HG02798 (cell line): ENCODE data around the gene TEX54.
"Not testable (repeated sequence)": the region's sequence is repeated elsewhere in the genome, so short reads cannot be mapped to it uniquely, and the experiment has no call there.

Experiments used
- ATAC-seq: cut with Tn5 transposase; IDR thresholded peaks from one replicate; pipeline ENCODE4 v1.9.1; 2021; ENCODE audit warnings: mild to moderate bottlenecking; ENCODE audit not compliant: unreplicated experiment, poor library complexity

TEX54 gene

DNA sequence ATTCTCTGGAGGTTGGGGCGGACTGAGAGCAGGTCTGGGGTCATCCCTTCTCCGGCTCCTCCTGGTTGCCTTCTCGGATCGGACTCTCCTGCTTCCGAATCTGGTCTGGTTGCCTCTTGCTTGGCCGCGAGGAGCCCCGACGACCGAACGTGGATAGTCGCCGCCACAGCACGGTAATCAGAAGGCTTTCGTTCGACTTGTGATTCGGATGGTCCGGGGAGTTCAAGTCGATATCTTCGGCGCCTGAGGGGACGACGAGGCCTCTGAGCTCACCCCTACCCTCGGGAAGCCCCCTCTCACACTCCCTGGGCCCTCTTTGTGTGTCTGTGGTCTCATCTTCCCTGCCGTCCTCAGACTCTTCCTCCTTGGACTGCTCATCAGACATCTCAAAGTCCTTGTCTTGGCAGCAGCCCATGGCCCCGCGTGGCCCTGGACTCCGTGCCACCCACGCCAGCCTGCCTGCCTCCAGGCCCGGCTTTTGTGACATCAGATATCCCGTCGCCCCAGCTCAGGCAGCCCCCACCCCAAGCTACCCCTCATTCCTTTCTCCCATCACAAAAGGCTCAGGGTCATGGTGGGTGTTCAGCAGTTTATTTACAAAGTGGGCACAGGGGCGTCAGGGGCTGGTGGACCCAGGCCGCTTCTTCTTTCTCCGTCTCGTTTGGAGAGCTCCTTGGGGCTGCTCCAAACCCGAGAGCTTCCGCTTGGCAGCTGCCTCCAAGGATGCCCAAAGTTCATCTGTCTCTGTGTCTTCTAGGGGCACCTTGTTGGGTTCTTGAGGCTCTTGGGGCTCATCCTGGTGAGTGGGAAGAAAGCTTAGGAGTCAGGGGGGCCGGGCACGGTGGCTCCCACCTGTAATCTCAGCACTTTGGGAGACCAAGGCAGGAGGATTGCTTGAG is at the start of gene TEX54:
Gene TEX54, minus strand, starts transcription at position 506 of the 899 bp plus-strand sequence.
- peak; percentile 3 for ATAC-seq

DNA sequence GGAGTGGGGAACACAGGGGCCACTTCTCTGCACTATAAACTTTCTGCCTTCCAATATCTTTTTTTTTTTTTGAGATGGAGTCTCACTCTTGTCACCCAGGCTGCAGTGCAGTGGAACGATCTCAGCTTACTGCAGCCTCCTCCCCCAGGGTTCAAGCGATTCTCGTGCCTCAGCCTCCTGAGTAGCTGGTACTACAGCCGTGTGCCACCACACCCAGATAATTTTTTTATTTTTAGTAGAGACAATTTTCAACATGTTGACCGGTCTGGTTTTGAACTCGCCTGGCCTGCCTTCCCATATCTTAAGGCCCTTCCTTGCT is 49.7 kb upstream of the TEX54 start:
- ATAC-seq, result no peak

DNA sequence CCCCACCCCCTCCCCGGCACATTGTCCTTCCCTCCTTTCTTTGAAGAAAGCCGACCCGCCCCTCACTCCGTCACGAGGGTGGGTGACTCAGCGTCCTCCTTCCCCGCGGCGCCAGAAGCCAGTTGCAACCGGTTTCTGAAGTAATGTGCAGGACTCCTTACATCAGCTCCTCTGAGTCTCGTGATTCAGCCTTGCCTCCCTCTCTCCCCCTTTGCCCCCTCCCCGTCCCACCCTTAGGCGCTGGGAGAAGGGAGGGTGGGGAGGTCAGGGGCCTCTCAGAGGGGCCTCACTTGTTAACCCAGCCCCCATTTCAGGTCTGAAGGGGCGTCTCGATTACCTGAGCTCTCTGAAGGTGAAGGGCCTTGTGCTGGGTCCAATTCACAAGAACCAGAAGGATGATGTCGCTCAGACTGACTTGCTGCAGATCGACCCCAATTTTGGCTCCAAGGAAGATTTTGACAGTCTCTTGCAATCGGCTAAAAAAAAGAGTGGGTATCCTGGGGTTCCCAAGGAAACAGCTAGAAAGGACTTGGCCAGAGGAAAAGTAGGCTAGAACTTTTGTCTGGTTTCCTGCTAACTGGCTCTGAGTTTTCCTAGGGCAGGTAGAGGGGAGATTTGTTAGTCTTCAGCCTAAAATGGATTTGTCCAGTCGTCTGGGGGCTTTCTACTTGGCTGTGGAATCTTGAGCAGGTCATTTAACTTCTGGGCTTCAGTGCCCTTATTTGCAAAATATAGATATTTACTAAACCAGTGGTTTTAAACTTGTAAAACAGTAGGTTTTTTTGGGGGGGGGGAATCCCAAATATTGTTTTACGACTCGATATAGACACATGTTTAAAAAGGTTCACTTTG is 49.2 kb upstream of the TEX54 start:
- peak; percentile 43 for ATAC-seq

DNA sequence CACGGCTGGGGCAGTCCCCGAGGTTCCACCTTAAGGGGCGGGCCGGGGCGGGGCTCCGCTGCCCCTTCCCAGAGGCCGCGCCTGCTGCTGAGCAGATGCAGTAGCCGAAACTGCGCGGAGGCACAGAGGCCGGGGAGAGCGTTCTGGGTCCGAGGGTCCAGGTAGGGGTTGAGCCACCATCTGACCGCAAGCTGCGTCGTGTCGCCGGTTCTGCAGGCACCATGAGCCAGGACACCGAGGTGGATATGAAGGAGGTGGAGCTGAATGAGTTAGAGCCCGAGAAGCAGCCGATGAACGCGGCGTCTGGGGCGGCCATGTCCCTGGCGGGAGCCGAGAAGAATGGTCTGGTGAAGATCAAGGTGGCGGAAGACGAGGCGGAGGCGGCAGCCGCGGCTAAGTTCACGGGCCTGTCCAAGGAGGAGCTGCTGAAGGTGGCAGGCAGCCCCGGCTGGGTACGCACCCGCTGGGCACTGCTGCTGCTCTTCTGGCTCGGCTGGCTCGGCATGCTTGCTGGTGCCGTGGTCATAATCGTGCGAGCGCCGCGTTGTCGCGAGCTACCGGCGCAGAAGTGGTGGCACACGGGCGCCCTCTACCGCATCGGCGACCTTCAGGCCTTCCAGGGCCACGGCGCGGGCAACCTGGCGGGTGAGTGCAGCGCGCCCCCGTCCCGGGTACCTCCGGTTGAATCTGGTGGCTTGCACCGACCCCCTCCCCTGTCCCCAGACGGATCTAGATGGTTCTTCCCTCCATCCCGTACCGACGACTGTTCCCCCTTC is 48.4 kb upstream of the TEX54 start, which contains the start of gene SLC3A2:
Gene SLC3A2, plus strand, starts transcription at position 94 of the 776 bp plus-strand sequence. Its CDS starts 128 bp downstream, at position 222.
- peak; percentile 79 for ATAC-seq

DNA sequence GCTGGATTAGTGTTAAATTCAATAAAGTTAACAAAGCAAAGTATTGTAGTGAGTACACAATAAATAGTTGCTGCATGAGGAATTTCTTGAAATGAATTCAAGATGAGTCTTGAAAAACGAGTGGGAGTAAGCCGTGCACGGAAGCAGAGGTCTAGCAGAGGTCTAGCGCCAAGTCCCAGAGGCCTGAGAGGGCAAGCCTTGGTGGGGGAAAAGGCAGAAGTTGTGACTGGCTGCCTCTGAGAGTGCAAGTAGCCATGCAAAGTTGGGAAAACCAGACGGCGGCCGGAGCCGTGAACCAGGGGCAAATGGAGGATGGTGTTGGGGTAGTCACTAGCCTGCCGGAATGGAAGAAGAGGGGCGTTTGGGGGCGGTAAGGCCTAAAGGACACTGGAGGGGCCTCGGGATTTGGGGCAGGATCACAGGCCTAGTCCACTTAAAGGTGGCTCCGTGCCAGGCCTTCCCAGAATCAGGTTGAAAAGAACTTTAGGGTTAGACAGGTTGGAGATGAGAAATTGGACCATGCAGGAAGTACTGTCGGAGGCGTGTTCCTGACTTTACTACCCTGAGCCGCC is 47.7 kb upstream of the TEX54 start:
- peak; percentile 16 for ATAC-seq

DNA sequence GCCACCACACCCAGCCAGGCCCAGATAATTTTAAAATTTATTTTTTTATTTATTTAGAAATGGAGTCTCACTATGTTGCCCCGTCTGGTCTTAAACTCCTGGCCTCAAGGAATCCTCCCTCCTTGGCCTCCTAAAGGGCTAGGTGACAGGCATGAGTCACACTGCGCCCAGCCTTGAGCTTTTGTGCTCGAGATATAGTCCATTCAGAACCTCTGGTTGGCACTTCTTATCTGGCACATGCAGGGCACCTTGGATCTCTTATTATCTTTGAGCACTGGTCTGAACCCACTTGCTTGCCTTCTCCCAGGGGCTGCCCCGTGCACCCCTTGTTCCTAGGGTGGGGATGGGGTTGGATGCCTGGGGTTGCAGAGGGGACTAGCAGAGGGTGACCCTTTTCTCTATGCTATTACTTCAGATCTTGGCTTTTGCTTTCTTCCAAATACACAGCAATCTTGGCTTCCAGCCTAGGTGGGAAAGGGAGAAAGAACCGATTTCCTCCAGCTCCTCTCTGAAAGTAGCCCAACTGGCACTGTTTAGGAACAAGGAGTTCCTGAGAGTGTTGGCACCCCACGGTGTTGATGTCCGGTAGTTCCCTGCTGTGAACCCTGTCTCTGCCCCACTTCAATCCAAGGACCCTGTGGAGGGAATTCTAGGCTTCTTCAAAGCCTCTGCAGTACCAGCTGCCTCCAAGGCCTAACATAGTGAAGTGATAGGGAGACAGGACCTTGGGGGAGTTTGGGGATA is 46.8 kb upstream of the TEX54 start:
- ATAC-seq, result no peak

DNA sequence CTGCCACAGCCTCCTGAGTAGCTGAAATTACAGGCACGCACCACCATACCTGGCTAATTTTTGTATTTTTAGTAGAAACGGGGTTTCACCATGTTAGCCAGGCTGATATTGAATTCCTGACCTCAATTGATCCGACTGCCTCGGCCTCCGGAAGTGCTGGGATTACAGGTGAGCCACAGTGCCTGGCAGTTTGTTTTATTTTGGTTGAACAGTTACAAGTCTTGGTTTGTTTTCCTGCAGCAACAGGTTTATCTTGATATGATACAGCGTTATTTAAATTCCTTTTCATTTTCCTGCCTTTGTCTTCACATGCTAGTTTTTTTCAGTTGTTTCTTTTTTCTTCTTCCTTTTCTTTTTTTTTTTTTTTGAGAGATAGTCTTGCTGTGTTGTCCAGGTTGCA is 44.1 kb upstream of the TEX54 start:
- ATAC-seq, result no peak

DNA sequence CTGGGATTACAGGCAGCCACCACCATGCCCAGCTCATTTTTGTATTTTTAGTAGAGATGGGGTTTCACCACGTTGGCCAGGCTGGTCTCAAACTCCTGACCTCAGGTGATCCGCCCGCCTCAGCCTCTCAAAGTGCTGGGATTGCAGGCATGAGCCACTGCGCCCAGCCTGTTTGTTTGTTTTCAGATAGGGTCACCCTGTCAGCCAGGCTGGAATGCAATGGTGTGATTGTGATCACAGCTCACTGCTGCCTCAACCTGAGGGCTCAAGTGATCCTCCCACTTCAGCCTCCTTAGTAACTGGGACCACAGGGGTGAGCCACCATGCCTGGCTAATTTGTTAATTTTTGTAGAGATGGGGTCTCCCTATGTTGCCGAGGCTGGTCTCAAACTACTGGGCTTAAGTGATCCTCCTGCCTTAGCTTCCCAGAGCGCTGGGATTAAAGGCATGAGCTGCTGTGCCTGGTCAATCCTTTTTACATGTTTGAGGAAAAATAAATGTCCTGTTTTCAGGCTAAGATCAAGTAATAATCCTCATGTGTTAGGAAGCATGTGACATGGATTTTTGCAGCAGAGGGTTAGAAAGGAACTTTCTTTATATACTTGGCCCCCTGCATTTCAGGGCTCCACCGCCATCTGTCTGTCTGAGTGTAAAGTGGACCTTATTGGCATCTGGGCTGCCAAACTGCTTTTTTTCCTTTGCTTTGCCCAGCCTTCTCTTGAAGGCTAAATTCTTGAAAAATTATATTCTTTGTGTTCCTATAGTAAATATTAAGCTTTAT is 43.2 kb upstream of the TEX54 start:
- no peak for ATAC-seq

DNA sequence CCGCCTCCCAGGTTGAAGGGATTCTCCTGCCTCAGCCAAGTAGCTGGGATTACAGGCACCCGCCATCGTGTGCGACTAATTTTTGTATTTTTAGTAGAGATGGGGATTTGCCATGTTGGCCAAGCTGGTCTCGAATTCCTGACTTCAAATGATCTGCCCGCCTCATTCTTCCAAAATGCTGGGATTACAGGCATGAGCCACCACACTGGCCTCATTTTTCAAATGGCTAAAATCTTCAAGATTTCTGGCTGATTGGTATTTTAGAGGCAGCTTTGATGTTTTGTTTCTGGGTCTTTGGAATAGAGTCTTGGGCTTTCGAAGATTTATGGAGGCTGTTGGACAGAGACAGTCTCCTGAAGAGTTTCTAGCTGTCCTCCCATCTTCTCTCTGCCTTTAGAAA is 42.2 kb upstream of the TEX54 start:
- no peak for ATAC-seq

DNA sequence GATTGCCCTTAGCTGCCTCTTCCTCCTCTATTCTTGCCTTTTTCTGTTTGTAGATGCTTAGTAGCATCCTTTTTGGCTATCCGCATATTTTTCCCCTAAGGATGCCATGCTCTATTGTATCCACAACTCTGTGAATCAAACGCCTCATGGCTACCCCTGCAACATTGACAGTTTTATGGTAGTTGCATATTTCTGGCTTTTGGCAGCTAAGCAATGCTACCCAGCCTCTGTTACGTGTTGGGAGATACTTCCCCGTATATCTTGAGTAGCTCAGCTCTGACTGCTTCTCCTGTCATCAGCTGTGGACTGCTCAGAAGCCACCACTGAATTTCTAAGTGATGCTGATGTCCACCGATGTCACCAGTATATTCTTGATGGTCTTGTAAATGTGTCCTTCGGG is 33.0 kb upstream of the TEX54 start:
- no peak for ATAC-seq

DNA sequence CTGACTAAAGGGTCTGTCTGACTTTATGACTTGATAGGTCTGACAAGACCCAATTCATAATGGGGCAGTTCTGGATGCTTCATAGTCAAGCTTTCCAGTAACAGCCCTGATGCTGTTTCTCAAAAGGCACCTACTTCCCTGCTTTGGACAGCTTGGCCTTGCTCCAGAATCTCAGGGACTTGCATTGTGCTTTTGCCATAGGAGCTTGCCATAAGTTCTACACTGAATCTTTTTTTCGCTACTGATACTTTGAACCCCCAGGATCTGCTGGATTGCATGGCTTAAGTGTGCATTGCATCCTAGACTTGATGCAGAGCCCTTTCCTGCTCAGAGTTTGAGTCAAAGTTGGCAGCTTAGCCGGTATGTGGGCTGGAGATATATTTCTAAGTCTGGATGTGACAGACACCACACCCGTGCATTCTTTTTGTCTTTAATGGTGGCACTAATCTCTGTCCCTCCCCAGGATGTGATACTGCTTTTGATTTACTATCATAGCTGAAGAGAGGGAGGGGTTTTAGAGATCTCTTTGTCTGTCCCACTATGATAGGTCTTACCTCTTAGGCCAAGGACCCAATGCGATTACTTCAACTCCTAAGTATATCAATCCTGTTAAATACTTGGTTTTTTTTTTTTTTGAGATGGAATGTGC is 31.2 kb upstream of the TEX54 start:
- ATAC-seq, result no peak

DNA sequence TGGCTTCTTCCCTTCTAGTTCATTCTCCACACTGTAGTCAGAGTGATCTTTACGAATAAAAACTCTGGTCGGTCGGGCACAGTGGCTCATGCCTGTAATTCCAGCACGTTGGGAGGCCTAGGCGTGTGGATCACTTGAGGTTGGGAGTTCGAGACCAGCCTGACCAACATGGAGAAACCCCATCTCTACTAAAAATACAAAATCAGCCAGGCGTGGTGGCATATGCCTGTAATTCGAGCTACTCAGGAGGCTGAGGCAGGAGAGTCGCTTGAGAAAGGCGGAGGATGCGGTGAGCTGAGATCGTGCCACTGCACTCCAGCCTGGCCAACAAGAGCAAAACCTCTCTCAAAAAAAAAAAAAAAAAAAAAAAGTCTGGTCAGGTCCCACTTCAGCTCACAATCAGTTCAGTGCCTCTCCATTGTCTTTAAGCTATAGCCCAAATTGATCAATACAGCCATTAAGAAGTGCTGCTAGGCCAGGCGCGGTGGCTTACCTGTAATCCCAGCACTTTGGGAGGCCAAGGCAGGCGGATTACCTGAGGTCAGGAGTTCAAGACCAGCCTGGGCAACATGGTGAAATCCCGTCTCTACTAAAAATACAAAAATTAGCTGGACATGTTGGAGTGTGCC is 29.0 kb upstream of the TEX54 start:
- ATAC-seq, result not testable (repeated sequence)

DNA sequence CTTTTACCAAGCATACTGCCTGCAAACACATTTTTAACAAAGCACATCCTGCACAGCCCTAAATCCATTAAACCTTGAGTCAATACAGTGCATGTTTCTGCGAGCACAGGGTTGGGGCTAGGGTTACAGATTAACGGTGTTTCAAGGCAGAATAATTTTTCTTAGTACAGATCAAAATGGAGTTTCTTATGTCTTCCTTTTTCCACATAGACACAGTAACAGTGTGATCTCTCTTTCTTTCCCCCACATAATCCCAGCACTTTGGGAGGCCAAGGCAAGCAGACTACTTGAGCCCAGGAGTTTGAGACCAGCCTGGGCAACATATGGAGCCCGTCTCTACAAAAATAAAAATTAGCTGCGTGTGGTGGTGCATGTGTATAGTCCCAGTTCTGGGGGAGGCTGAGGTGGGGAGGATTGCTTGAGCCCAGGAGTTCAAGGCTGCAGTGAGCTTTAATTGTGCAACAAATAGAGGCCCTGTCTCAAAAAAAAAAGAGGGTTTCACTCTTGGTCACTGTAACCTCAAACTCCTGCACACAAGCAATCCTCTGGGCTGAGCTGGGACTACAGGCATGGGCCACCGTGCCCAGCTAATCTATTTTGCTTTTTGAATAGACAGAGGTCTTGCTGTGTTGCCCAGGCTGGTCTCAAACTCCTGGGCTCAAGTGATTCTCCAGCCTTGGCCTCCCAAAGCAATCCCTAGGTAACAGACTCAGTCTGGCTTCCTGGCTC is 28.4 kb upstream of the TEX54 start:
- no peak for ATAC-seq

DNA sequence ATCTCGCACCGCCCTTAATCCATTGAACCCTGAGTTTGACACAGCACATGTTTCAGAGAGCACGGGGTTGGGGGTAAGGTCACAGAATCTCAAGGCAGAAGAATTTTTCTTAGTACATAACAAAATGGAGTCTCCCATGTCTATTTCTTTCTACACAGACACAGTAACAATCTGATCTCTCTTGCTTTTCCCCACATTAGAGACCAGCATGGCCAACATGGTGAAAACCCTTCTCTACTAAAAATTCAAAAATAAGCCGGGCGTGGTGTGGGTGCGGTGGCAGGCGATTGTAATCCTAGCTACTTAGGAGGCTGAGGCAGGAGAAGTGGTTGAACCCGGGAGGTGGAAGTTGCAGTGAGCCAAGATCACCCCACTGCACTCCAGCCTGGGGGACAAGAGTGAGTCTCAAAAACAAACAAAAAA is 26.7 kb upstream of the TEX54 start:
- ATAC-seq, result not testable (repeated sequence)

DNA sequence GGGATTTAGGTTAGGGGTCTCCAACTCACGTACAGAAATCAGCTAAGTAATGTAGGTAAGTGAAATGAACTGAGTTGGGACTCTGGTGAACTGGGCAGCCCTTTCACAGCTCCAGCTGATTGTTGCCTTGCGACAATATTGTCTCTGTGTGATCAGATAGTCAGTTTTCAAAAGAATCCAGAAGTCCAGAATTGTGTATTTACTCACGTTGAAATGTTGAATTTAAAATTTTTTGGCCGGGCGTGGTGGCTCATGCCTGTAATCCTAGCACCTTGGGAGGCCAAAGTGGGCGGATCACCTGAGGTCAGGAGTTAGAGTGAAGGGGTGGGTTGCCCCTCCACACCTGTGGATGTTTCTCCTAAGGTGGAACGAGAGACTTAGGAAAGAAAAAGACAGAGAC is 25.6 kb upstream of the TEX54 start:
- ATAC-seq, result no peak

DNA sequence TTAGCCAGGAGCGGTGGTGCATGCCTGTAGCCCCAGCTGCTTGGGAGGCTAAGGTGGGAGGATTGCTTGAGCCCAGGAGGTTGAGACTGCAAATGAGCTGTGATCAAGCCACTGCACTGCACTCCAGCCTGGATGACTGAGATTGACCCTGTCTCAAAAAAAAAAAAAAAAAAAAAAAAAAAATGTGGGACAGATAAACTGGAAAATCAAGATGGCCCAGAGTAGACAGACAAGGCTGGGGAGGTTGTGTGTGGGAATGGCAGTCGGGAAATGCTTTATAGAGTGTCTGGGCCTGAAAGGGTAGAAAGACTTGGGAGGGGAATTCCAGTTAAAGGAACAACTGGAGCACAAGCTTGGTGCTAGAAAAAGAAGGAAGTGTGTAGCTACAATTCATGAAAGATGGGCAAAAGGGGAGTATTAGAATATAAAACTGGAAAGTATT is 24.9 kb upstream of the TEX54 start:
- ATAC-seq, result no peak

DNA sequence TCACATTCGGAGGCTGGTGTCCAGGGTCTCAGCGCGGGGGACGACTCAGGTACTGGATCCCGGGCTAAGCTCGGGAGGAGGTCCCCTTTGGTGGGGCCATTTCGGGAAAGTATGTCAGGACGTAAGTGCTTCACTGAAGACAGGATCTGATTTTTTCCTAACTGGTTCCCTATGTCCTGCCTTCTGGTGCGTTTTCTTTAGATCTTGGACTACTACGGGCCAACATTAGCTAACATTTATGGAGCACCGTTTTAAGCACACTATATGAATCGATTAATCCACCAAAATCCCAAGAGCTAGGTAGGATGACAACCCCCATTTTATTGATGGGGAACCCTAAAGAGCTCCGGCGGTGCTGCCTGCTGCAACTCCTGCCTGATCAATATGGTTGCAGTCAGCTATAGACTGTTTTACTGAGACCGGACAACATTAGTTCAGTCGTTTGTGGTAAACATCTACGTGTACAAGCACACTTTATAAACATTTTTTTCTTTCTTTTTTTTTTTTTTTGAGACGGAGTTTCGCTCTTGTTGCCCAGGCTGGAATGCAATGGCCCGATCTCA is 23.8 kb upstream of the TEX54 start:
- no peak for ATAC-seq
